ENCODE results near the gene KIF6.

DNA sequence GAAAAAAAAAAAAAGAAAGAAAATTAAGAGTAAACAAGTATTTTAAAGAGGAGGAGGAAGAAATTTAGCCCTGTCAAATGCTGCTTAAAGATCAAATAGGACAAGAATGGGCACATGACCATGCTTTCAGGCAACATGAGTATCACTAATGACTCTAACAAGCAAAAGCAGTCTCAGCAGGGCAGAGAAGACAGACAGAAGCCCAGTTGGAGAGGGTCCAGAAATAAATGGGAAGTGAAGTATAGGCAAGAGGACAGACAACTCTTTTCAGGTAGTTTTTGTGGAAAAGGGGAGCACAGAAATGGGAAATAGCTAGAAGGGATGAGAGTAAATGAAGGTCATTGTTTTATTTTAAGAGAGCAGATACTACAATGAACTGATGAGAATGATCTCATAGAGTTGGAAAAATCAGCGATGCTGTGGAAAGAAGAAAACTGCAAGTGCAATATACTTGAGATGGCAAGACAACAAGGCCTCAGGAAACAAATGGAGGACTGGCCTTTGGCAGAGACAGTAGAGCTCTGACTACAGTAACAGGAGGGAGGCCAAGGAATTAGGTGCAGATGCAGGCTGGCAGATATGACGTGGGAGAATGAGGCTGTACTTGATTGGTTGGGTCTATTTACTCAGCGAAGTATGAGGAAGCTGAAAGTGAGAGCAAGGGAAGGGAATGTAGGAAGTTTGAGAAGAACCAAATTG is 40.3 kb downstream of the KIF6 start:
- TF ChIP-seq POLR2A (IDR thresholded peaks at IDR 0.05): no peak
- TF ChIP-seq, protein P1, sequence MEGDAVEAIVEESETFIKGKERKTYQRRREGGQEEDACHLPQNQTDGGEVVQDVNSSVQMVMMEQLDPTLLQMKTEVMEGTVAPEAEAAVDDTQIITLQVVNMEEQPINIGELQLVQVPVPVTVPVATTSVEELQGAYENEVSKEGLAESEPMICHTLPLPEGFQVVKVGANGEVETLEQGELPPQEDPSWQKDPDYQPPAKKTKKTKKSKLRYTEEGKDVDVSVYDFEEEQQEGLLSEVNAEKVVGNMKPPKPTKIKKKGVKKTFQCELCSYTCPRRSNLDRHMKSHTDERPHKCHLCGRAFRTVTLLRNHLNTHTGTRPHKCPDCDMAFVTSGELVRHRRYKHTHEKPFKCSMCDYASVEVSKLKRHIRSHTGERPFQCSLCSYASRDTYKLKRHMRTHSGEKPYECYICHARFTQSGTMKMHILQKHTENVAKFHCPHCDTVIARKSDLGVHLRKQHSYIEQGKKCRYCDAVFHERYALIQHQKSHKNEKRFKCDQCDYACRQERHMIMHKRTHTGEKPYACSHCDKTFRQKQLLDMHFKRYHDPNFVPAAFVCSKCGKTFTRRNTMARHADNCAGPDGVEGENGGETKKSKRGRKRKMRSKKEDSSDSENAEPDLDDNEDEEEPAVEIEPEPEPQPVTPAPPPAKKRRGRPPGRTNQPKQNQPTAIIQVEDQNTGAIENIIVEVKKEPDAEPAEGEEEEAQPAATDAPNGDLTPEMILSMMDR (IDR thresholded peaks at IDR 0.05): no peak
